Ramos (cell line): ENCODE measurements around the gene CTNNA3.

Experiments used
- in situ Hi-C: fragments of 300-500 bp; cut with MboI; formaldehyde crosslinking; loops from one replicate; pipeline ENCODE4 v1.14.3; 2022; ENCODE audit warnings: low sequenced_read_pairs; ENCODE audit not compliant: unreplicated experiment

Gene CTNNA3

GRCh38 chr10:67075491-67075971 lies 620.5 kb downstream of the CTNNA3 start:
- in situ Hi-C loops: no loop called here

GRCh38 chr10:67072654-67073053 lies 623.3 kb downstream of the CTNNA3 start:
- in situ Hi-C loops: no loop called here

DNA sequence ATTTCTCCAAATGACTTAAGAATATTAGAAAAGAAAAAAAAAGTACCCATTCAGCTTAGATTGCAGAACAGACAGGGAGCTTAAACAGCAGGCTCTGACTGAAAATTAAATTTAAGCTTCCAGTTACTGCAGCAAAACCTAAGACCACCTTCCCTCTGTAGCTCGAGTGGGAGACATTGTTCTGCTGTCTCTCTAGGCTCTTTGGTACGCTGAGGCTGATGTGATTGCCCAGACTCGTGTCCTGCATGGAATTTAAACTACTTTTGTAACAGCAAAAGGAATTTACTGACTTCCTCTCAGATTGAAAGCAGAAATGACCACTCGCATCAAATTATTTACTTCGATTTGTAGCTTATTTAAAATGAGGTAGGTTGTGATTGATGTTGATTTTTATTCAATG lies 645.6 kb downstream of the CTNNA3 start:
- in situ Hi-C loops: no loop called here

DNA sequence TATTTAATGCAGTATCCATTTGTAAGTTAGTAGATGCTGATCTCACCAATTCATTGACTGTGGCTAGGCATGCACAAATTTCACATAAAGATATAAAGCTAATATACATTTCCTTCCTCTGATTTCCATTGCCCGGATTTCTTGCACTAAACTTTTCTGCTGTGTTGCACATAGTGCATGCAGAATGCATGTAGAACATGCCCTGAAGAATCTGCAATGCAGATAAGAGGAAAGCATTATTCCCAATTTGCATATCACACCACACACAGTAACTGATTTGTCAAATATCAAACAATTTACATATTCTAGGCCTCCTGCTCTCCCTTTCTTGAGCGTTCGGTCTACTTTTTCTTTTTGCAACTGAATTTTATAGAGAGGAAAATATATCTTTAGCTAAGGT lies 646.0 kb downstream of the CTNNA3 start:
- in situ Hi-C loops: no loop called here

- in situ Hi-C loops: no loop called here
These were observed 649.5 kb downstream of the CTNNA3 start for GRCh38 chr10:67046507-67046906.

GRCh38 chr10:67045404-67045803 lies 650.6 kb downstream of the CTNNA3 start:
- in situ Hi-C loops: no loop called here

- in situ Hi-C loops: no loop called here
These were observed 653.0 kb downstream of the CTNNA3 start for GRCh38 chr10:67043041-67043440.

DNA sequence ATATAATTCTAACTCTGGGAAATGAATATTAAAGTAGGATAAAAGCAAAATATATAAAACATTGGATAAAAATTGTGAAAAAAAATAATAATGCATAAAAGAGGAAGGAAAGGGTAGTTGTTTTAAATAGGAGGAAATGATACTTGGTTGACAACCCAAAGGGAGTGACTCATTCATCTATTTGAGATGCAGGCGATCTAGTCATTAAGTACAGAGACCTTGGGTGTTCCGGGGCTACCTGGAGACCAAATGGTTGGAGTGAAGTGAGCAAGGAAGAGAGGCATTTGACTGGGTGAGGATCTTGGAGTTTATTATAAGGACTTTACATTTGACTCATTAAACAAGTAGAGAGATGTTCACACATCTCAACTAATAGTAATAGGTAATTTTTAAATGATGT lies 659.2 kb downstream of the CTNNA3 start:
- in situ Hi-C loops: no loop called here

DNA sequence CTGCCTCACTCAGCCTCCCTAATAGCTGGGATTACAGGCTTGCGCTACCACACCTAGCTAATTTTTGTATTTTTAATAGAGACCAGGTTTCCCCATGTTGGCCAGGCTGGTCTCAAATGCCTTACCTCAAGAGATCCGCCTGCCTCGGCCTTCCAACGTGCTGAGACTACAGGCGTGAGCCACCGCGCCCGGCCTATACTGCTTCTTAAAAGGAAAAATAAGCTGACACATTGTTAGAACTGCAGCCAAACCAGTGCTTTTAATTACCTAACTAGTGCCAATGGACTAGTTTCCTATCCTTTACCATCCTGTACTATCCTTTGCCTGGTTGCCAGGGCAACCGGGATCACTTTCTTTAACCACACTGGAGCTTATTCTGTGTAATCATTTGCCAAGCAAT lies 662.1 kb downstream of the CTNNA3 start:
- in situ Hi-C loops: no loop called here

GRCh38 chr10:67022099-67022498 lies 673.9 kb downstream of the CTNNA3 start:
- in situ Hi-C loops: no loop called here

DNA sequence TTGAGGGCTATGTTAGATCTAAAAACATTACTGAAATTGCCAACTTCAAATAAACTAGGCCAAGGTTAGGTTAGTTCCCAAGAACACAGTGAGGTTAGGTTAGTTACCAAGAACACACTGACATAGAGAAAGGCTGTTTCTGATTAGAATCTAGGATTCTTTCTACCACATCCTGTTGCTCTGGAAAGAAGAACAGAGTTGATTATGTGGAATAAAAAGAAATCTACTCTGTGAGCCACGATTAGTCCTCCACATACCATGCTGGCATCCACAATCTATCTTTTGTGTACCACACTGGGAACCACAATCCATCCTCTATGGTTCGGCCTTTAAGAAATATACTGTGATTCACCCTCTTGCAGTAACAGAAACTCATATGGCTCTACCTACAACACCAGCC lies 678.8 kb downstream of the CTNNA3 start:
- in situ Hi-C loops: no loop called here

- in situ Hi-C loops: no loop called here
These were observed 680.8 kb downstream of the CTNNA3 start for GRCh38 chr10:67015225-67015624.

DNA sequence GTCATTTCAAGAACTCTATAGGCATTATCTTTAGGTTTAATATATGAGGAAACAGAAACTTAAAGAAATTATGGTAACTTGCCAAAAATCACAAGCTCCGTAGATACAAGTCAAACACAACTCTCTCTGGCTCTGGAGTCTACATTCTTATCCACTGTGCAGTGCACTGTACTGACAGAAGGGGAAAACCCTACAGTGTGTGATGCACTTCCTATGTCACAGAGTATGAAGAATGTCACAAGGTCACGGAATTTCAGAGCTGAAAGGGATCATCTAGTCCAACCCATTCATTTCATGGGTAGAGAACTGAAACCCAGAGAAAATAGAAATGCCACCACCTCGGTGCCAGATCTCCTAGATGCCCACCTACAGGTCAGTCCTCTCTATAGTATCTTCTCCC lies 684.0 kb downstream of the CTNNA3 start:
- in situ Hi-C loops: no loop called here

DNA sequence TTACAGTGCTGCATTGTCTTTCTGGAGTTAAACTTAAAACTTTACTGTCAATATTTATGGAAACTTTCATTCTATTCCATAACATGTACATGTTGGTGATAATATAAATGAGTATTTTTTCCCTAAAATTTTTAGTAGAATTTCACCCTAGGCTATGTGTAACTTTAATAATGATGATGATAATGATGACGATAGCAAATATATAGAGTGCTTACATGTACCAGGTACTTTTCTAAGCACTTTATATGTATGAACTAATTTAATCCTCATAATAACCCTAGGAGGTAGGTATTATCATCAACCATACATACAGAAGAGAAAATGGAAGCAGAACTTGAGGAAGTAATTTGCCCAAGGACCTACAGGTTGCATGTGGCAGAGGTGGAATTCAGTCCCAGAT lies 684.5 kb downstream of the CTNNA3 start:
- in situ Hi-C loops: no loop called here

DNA sequence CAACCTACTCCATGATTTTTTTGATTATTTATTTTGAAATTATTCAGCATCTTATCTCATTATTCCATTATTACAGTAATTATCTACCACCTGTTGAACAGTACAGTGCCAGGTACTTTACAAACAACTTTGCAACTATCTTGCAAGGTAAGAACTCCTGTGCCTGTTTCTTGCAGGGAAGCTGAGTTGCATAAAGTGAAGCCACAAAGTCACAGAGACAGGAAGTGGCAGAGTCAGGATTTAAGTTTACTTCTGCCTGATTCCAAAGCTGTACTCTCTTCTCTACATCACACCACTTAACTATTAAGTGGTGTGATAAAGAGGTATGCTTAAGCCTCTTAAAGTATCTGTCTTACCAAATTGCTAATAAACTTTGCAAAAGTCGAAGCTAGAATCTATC lies 690.0 kb downstream of the CTNNA3 start:
- in situ Hi-C loops: no loop called here

DNA sequence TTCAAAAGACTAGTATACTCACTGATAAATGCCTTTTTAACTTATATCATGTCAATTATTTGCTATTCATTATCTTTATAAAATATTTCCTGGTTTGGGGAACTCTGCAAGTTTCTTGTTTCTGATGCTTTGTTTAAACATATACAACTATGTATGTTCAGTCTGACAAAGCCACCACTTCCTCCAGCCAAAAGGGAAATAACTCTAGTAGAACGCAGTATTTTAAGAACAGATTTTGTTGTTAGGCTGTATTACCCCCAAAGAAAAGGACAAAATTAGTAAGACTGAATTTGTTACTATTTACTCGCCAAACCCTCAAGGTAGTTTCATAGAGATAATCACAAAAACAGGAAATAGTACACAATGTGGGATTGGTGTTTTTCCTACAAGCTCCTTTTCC lies 691.3 kb downstream of the CTNNA3 start:
- in situ Hi-C loops: no loop called here

DNA sequence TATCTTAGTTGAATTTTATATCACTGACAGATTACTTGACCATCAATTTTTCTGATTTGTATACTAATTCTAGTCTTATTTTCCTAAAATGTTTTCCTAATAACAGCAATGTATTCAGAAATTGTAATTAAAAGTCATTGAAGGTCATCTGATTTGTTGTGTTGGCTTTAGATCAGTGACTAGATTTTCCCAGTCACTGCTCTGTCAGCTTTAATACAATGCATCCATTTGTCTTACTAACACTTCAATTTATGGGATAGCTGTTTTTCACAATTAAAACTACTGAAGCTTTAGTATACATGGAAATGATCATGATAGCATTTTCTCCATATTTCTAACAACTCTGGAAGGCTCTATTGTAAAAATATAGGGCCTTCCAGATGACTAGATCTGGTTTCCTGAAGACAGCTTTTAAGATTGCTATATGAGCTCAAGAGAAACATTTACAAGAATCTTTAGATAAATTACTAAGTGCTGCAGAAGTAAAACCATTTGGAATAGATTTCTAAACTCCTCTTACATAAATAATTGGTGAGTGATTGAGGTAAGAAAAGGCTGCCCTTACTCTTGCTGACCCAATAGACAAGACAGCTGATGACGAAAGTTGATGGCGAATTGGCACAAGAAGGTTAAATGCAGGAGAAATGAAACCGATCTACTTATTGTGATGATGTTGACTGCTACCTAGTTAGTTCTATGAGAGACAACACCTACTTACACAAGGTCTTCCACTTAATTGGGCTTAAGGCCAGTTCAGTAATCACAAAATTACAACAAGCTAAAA lies 696.0 kb downstream of the CTNNA3 start:
- in situ Hi-C loops: no loop called here

DNA sequence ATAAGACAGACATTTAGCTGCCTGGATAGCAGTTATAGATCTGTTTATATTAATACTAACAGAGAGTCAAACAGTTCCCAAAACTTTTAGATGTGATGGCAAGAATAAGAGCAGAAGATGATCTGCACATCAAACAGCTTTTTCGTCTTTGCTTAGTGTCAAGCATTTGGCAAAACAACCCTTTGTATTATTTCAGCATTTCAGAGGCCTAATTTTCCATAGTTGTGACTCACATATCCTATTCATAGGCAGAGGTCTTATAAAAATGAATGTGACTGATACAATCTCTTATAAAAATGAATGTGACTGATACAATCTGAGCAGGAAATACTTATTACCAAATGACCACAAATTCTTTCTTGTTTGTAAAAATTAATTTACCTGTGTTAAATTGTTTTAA lies 699.0 kb downstream of the CTNNA3 start:
- in situ Hi-C loops: no loop called here

GRCh38 chr10:66990143-66990830 lies 705.7 kb downstream of the CTNNA3 start:
- in situ Hi-C loops: no loop called here

- in situ Hi-C loops: no loop called here
These were observed 712.5 kb downstream of the CTNNA3 start for GRCh38 chr10:66983475-66983818.

GRCh38 chr10:66982792-66983474 lies 713.1 kb downstream of the CTNNA3 start:
- in situ Hi-C loops: no loop called here
